HEK293 (cell line): ENCODE measurements around the gene JPH3.

Experiments
- CTCF ChIA-PET: fragments of 350-600 bp; formaldehyde crosslinking; extraction: SDS; loops from one replicate; lab custom pipeline; 2021; ENCODE audit warnings: antibody characterized with exemption; lab: Yijun Ruan, JAX
- POLR2A ChIA-PET: fragments of 300-600 bp; formaldehyde crosslinking; extraction: SDS; loops from one replicate; lab custom pipeline; 2020; ENCODE audit warnings: antibody characterized with exemption, inconsistent platforms; lab: Yijun Ruan, JAX
- H3K27ac ChIP-seq: fragments of 200-500 bp; sonication (Bioruptor generic); 2 replicates; pipeline ENCODE4 v1.5.1; 2014; ENCODE audit warnings: low read depth, low read length, control low read depth, inconsistent platforms; ENCODE audit errors: extremely low read depth
- H3K36me3 ChIP-seq, 2 experiments: fragments of 200-500 bp in 1 of 2; sonication (Bioruptor generic) in 1 of 2; 1 replicate in 1 of 2; 2 replicates in 1 of 2; pipeline ENCODE4 v1.5.1; 2014 to 2017; ENCODE audit warnings: inconsistent platforms in 2 of 2, low read length in 2 of 2; ENCODE audit not compliant: control insufficient read depth in 2 of 2, insufficient read depth in 1 of 2
- H3K4me1 ChIP-seq: fragments of 200-500 bp; sonication (Bioruptor generic); 2 replicates; pipeline ENCODE4 v1.5.1; 2014; ENCODE audit warnings: mild to moderate bottlenecking, low read length, inconsistent platforms; ENCODE audit not compliant: control insufficient read depth, insufficient read depth
- H3K4me3 ChIP-seq: 2 replicates; pipeline ENCODE4 v1.5.1; 2011; ENCODE audit warnings: low read depth, mild to moderate bottlenecking, control low read depth, low read length, moderate library complexity
- H3K9me3 ChIP-seq: fragments of 200-500 bp; sonication (Bioruptor generic); 2 replicates; pipeline ENCODE4 v1.5.1; 2014; ENCODE audit warnings: low read depth, low read length, inconsistent platforms; ENCODE audit not compliant: control insufficient read depth, insufficient read depth
- BCL11A ChIP-seq: fragments of 450-650 bp; formaldehyde crosslinking; IDR thresholded peaks from 2 replicates; pipeline ENCODE4 v1.5.1; 2016; ENCODE audit warnings: low read depth, missing biosample characterization, missing genetic modification characterization
- EGR2 ChIP-seq: fragments of 450-650 bp; formaldehyde crosslinking; IDR thresholded peaks from 2 replicates; pipeline ENCODE4 v1.5.1; 2016; ENCODE audit warnings: low read depth, missing biosample characterization, missing genetic modification characterization
- FEZF1 ChIP-seq: fragments of 450-650 bp; formaldehyde crosslinking; IDR thresholded peaks from 2 replicates; pipeline ENCODE4 v1.5.1; 2016; ENCODE audit warnings: missing biosample characterization, missing genetic modification characterization
- GLIS2 ChIP-seq: fragments of 450-650 bp; formaldehyde crosslinking; IDR thresholded peaks from 2 replicates; pipeline ENCODE4 v1.5.1; 2016; ENCODE audit warnings: missing biosample characterization, missing genetic modification characterization
- OVOL3 ChIP-seq: fragments of 450-650 bp; formaldehyde crosslinking; IDR thresholded peaks from 2 replicates; pipeline ENCODE4 v1.5.1; 2016; ENCODE audit warnings: missing biosample characterization, missing genetic modification characterization
- ZBTB7A ChIP-seq: fragments of 450-650 bp; formaldehyde crosslinking; IDR thresholded peaks from 2 replicates; pipeline ENCODE4 v1.5.1; 2016; ENCODE audit warnings: low read depth, missing biosample characterization, missing genetic modification characterization
- ZFP41 ChIP-seq: fragments of 450-650 bp; formaldehyde crosslinking; IDR thresholded peaks from 2 replicates; pipeline ENCODE4 v1.5.1; 2016; ENCODE audit warnings: missing biosample characterization, missing genetic modification characterization, borderline replicate concordance
- ZIC2 ChIP-seq: fragments of 450-650 bp; formaldehyde crosslinking; IDR thresholded peaks from 2 replicates; pipeline ENCODE4 v1.5.1; 2016; ENCODE audit warnings: missing biosample characterization, missing genetic modification characterization
- ZNF146 ChIP-seq: fragments of 450-650 bp; formaldehyde crosslinking; IDR thresholded peaks from 2 replicates; pipeline ENCODE4 v1.5.1; 2016; ENCODE audit warnings: missing biosample characterization, missing genetic modification characterization
- ZNF19 ChIP-seq: fragments of 450-650 bp; formaldehyde crosslinking; IDR thresholded peaks from 2 replicates; pipeline ENCODE4; 2016; ENCODE audit warnings: missing biosample characterization, missing genetic modification characterization, low read depth
- ZNF223 ChIP-seq: fragments of 450-650 bp; formaldehyde crosslinking; IDR thresholded peaks from 2 replicates; pipeline ENCODE4 v1.5.1; 2016; ENCODE audit warnings: missing biosample characterization, missing genetic modification characterization
- ZNF24 ChIP-seq: fragments of 450-650 bp; formaldehyde crosslinking; IDR thresholded peaks from 2 replicates; pipeline ENCODE4 v1.5.1; 2016; ENCODE audit warnings: missing biosample characterization, missing genetic modification characterization
- ZNF292 ChIP-seq: fragments of 450-650 bp; formaldehyde crosslinking; IDR thresholded peaks from 2 replicates; pipeline ENCODE4 v1.5.1; 2016; ENCODE audit warnings: low read depth, missing biosample characterization, missing genetic modification characterization, borderline replicate concordance
- ZNF335 ChIP-seq: fragments of 450-650 bp; formaldehyde crosslinking; conservative IDR thresholded peaks from 2 replicates; pipeline ENCODE4 v1.5.1; 2016; ENCODE audit warnings: missing biosample characterization, missing genetic modification characterization
- ZNF37A ChIP-seq: fragments of 450-650 bp; IDR thresholded peaks from 2 replicates; pipeline ENCODE4 v1.5.1; 2018; ENCODE audit warnings: missing biosample characterization, missing genetic modification characterization
- ZNF394 ChIP-seq: fragments of 450-650 bp; formaldehyde crosslinking; IDR thresholded peaks from 2 replicates; pipeline ENCODE4 v1.5.1; 2016; ENCODE audit warnings: missing biosample characterization, missing genetic modification characterization, mild to moderate bottlenecking, moderate library complexity, borderline replicate concordance
- ZNF514 ChIP-seq: fragments of 450-650 bp; formaldehyde crosslinking; IDR thresholded peaks from 2 replicates; pipeline ENCODE4 v1.5.1; 2016; ENCODE audit warnings: missing biosample characterization, missing genetic modification characterization
- ZNF555 ChIP-seq: fragments of 450-650 bp; formaldehyde crosslinking; conservative IDR thresholded peaks from 2 replicates; pipeline ENCODE4 v1.5.1; 2017; ENCODE audit warnings: missing biosample characterization, mild to moderate bottlenecking, missing genetic modification characterization, inconsistent platforms
- ZNF621 ChIP-seq: fragments of 450-650 bp; formaldehyde crosslinking; IDR thresholded peaks from 2 replicates; pipeline ENCODE4 v1.5.1; 2017; ENCODE audit warnings: missing biosample characterization, missing genetic modification characterization
- ZNF658 ChIP-seq: fragments of 450-650 bp; formaldehyde crosslinking; IDR thresholded peaks from 2 replicates; pipeline ENCODE4; 2016; ENCODE audit warnings: missing biosample characterization, missing genetic modification characterization
- ZNF660 ChIP-seq: fragments of 450-650 bp; IDR thresholded peaks from 2 replicates; pipeline ENCODE4 v1.5.1; 2018; ENCODE audit warnings: missing biosample characterization, mild to moderate bottlenecking, missing genetic modification characterization
- ZNF701 ChIP-seq: fragments of 450-650 bp; formaldehyde crosslinking; IDR thresholded peaks from 2 replicates; pipeline ENCODE4 v1.5.1; 2016; ENCODE audit warnings: missing biosample characterization, missing genetic modification characterization
- ZSCAN30 ChIP-seq: fragments of 450-650 bp; IDR thresholded peaks from 2 replicates; pipeline ENCODE4 v1.5.1; 2018; ENCODE audit warnings: missing biosample characterization, mild to moderate bottlenecking, missing genetic modification characterization, moderate library complexity
- TF ChIP-seq, protein P1 (sequence below): fragments of 450-650 bp; formaldehyde crosslinking; IDR thresholded peaks from 2 replicates; pipeline ENCODE4 v1.5.1; 2016; ENCODE audit warnings: missing biosample characterization, missing genetic modification characterization

Gene JPH3

DNA sequence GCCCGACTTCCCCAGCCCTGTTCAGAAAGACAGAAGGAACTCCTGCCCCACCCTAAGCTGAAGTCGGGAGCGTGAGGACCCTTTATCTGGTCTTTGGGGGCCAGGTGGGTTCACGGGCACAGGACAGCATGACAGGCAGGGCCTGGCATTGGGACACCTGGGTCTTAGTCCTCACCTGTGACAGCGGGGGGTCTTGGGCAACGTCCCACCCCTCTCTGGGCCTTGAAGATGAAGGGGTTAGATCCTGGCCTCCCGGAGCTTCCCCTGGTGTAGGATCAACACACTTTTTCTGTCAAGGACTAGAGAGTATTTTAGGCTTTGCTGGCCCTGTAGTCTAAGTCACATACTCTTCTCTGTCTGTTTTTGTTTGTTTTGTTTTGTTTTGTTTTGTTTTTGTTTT is 65.1 kb downstream of the JPH3 start:
- Histone ChIP-seq H3K4me3 (no peak overlapping the region), H3K27ac (no peak overlapping the region), H3K9me3 (no peaks in the 10 kb centered on the region), H3K36me3 (no peaks in the 10 kb centered on the region), H3K4me1 (no peaks in the 10 kb centered on the region)
- CTCF ChIA-PET: interaction anchor here (0.6 to 0.8 kb wide), 4 partner anchors 11 to 378 kb away, joined by 3 read pairs; no protein-coding TSS in a partner anchor
- POLR2A ChIA-PET: no interaction called here
- TF ChIP-seq ZNF555 (tag by site-specific recombination): no peak
- no peak for TF ChIP-seq ZNF19 (tag by site-specific recombination)
- no peak for TF ChIP-seq FEZF1
- no peak for TF ChIP-seq ZNF658 (tag by site-specific recombination)
- TF ChIP-seq ZNF37A: no peak
- TF ChIP-seq, protein P1, sequence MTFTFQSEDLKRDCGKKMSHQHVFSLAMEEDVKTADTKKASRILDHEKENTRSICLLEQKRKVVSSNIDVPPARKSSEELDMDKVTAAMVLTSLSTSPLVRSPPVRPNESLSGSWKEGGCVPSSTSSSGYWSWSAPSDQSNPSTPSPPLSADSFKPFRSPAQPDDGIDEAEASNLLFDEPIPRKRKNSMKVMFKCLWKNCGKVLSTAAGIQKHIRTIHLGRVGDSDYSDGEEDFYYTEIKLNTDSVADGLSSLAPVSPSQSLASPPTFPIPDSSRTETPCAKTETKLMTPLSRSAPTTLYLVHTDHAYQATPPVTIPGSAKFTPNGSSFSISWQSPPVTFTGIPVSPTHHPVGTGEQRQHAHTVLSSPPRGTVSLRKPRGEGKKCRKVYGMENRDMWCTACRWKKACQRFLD (tag by site-specific recombination): no peak
- no peak for TF ChIP-seq ZNF660
- TF ChIP-seq GLIS2 (tag by site-specific recombination): no peak
- TF ChIP-seq ZNF146: no peak
- no peak for TF ChIP-seq ZNF292
- TF ChIP-seq ZNF514: no peak

DNA sequence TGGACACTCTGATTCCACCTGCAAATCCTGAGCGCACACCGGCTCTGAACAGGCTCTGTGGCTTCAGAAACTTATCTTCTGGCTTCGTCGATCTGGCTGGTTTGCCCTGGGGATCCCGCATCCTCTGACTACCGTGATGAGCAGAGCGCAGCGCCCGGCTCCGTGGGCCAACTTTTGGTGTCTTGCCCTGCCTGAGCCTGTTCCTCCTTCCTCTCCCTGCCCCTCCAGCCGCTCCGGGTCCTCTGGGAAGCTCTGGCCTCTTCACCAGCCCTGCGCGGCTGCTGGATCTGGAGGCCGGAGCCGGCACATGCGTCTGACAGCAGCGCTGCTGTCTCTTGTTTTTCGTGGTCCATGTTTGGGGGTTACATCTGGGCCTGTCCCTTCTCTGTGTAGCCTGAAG is 65.6 kb downstream of the JPH3 start:
- POLR2A ChIA-PET: no interaction called here
- Histone ChIP-seq H3K4me3 (no peak overlapping the region), H3K9me3 (no peaks in the 10 kb centered on the region), H3K36me3 (no peaks in the 10 kb centered on the region), H3K27ac (no peak overlapping the region), H3K4me1 (no peaks in the 10 kb centered on the region)
- TF ChIP-seq ZNF394 (tag by site-specific recombination): no peak
- TF ChIP-seq ZSCAN30 (tag by site-specific recombination): no peak
- no peak for TF ChIP-seq ZNF24 (tag by site-specific recombination)
- no peak for TF ChIP-seq ZIC2 (tag by site-specific recombination)
- TF ChIP-seq ZNF335 (tag by site-specific recombination): no peak
- no peak for TF ChIP-seq ZNF701 (tag by site-specific recombination)
- no peak for TF ChIP-seq ZNF223
- TF ChIP-seq BCL11A (tag by site-specific recombination): no peak
- TF ChIP-seq ZBTB7A (tag by site-specific recombination): no peak
- CTCF ChIA-PET: interaction anchor here (0.6 to 0.7 kb wide), 3 partner anchors 18 to 378 kb away, joined by 3 to 4 read pairs (median 3); no protein-coding TSS in a partner anchor

- Histone ChIP-seq H3K36me3 (no peaks in the 10 kb centered on the region), H3K4me1 (no peaks in the 10 kb centered on the region), H3K4me3 (no peak overlapping the region), H3K9me3 (no peaks in the 10 kb centered on the region), H3K27ac (no peak overlapping the region)
- TF ChIP-seq EGR2 (tag by site-specific recombination) (0 out of 2 replicates have a peak, but pooled peaks have one; percentile 33), ZFP41 (no peak), OVOL3 (tag by site-specific recombination) (no peak), ZNF621 (tag by site-specific recombination) (no peak), ZNF146 (no peak)
- ChIA-PET CTCF (interaction anchor here (0.7 kb wide), 1 partner anchor 73 kb away, joined by 3 read pairs; no protein-coding TSS in a partner anchor), POLR2A (no interaction called here)
Observed at GRCh38 chr16:87669672-87670071, 67.4 kb downstream of the JPH3 start.
